Stimulated activated CD8-positive, alpha-beta memory T cell treated with anti-CD3 and anti-CD28 coated beads, Interleukin-15, amount 100 ng/mL, for 4 hours (primary cell): ENCODE results near the gene BCKDHA.
A peak's percentile ranks its signal among the peaks of the same experiment; 100 is the strongest.
"Not testable (repeated sequence)": the region's sequence is repeated elsewhere in the genome, so short reads cannot be mapped to it uniquely, and the experiment has no call there.

Source experiments
- DNase-seq, 2 donors: peaks; one replicate each; pipeline ENCODE4 v3.0.0-alpha.2; 2020; ENCODE audit warnings: low read depth in 2 of 2

The BCKDHA gene

DNA sequence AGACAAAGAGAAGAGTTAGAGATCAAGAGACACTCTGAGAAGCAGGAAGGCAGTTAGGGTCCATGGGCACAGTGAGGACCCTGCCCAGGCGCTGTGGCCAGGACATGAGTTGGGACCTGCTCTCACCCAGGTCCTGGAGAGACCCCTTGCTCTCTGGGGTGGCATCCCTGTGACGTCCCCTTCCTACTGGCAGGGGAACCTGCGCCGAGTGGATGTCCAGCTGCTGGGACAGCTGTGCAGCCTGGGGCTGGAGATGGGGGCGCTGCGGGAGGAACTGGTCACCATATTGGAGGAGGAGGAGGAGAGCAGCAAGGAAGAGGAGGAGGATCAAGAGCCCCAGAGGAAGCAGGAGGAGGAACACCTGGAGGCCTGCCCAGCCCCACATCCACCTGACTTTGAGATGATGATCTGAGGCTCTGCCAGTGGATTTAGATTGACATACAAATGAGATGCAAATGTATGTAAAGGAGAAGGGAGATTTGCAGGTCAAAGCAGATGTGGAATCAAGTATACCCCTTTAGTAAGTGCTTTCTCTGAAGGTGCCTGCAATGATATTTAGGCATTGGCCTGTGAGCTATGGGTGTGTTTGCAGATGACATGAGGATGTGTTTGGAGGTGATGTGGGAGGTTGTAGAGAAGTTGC lies 46.3 kb downstream of the BCKDHA start:
- DNase-seq, result no peak

DNA sequence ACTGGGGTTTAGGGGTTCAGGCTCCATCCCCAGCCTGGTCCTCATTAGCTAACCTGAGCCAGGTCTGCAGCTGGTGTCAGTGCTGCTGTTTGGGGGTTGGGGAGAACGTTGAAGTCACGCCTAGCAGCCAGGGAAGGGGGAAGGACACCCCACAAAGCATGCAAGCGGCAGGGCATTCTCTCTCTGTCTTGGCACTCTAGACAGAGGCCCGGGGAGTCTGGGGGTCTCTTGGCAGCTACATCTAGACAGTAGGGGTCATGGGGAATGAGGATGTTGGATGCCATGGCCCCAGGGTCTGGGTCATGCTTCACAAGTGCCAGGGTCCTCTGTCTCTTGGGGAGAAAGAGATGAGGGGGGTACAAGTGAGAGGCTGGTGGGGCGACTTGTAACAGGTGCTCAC lies 48.0 kb downstream of the BCKDHA start:
- DNase-seq, result no peak

DNA sequence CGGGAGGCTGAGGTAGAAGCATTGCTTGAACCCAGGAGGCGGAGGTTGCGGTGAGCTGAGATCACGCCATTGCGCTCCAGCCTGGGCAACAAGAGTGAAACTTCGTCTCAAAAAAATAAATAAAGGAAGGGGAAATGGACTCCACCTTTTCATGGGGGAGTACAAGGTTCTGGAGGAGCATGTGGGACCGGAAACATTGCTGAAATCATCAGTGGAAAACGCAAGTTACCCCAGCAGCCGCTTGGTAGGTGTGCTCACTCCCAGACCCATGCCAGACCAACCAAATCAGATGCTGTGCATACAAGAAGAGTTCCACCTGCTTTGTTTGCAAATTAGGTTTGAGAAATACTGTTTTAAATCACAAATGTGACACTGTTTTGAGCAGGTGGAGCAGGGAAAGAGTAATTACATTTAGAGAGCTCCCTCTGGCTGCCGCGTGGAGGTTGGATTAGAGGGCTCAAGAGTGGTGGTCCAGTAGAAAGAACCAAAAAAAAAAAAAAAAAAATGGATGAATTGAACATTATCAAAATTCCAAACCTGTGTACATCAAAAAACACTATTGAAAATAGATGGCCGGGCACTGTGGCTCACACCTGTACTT lies 50.2 kb downstream of the BCKDHA start:
- no peak for DNase-seq

DNA sequence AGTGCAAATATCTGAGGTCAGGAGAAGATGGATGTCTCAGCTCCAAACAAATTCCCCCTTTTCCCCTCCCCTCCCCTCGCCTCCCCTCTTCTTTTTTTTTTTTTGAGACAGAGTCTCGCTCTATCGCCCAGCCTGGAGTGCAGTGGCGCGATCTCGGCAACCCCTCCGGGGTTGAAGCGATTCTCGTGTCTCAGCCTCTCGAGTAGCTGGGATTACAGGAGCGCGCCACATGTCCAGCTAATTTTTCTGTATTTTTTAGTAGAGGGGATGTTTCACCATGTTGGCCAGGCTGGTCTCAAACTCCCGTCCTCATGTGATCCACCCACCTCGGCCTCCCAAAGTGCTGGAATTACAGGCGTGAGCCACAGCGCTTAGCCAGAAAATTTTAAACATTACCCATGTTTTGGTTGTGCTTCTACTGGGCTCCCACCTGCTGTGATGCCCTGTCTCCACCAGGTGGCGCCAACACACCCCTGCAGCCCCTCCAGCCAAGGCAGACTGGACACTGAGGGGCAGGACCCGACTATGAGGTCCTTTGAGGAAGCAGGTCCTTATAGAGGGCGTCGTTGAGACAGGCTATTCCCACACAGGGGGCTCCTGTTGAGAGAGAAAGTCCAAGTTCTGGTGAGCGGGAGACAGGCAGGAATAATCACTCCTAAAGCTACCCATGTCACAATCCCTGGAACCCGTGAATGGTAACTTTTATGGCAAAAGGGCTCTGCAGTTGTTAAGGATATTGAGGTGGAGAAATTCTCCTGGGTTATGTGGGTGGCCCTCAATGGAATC lies 51.7 kb downstream of the BCKDHA start:
- DNase-seq, result peak; percentile 39 to 42

DNA sequence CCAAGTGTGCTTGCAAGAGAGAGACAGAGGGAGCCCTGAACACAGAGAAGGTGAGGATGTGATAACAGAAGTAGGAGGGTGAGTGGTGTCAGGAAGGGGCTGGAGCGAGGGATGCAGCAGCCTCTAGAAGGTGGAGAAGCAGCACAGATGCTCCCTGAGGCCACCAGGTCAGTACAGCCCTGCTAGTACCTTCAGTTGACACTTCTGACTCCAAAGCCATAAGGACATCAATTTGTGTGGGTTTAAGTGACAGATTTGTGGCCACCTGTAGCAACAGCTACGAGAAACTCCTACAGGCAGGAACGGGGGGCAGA lies 52.2 kb downstream of the BCKDHA start:
- no peak for DNase-seq

DNA sequence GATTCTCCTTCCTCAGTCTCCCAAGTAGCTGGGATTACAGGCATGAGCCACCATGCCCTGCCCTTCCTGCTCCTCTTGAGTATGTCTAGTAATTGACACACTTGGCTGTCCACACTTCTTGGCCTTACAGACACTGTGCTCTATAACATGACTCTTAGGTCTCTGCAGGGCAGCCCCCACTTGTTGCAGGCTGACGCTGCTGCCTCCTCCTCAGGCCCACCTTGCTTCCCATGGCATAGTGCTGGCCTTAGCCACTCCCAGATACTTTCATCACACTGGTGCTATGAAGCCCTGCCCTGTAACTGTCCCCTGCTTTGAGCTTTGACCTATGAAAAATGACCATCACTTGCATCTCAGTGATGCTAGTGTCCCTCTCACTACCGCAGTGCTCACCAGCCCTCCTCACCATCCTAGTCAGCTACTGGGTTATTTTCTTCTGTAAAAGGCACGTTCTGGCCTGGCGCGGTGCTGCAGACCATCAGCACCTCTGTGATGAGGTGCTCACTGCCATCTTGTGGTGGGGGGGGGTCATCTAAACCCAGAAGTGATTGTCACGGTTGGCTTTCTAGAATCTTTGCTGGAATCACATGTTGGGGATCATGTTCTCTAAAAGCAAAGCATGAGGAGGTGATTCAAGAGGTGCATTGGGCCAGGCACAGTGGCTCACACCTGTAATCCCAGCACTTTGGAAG lies 55.1 kb downstream of the BCKDHA start:
- DNase-seq, result no peak

DNA sequence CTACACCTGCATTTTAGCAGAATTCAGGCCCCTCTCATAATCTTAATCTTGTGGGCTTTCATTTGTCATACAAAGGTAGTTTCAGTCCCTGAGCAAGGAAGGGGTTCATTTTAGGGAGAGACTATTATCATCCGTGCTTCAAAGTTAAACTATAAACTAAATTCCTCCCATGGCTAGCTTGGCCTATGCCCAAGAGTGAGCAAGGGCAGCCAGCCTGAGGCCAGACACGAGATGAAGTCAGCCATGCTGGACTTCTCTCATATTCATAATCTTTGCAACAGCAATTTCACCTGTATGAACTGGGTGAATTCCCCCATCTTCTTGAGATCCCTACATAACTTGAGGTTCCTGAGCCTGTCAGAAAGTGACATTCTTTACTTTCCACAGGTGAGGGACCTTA lies 58.3 kb downstream of the BCKDHA start:
- DNase-seq, result no peak

DNA sequence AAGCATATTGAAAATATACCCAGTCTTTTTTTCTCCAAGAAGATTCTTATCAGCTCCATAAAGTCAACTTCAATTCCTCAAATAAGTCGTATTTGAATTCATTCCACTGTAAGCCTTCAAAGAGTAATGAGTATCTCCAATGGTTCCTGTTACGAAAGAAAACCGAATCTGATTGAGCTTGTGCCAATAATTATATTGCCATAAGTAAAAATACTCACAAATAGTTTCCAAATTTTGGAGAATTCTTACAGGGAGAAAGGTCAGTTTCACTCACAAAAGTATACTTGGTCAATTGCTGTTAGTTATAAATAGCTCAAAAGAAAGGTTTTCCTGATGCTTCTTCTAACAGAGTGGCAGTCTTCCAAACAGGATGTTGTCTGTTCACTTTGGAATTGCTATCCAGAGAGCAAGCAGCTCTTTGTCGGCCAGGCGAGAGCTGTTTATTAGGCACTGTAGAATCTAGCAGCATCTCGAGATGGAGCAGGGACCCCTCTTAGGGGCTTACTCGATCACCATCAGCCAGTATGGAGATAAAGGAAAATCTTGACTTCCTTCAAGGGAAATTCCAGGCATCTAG lies 58.8 kb downstream of the BCKDHA start:
- no peak for DNase-seq

DNA sequence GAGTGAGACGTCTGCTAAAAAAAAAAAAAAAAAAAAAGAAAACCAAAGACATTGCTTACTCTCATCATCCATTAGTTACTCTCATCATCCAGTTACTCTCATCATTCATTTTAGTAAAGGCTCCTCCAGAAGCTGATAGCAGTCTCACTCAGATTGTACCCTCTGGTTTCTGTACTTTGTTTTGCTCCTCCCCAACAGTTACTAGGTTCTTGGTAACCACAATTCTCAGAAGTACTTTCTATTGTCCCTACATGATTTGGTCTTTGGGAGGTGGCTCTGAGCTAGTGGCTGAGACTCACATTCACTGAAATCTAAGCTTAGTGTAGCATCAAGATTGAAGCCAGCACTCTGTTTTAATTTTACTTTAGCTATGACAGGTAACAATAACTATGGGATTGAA lies 59.6 kb downstream of the BCKDHA start:
- DNase-seq, result no peak

DNA sequence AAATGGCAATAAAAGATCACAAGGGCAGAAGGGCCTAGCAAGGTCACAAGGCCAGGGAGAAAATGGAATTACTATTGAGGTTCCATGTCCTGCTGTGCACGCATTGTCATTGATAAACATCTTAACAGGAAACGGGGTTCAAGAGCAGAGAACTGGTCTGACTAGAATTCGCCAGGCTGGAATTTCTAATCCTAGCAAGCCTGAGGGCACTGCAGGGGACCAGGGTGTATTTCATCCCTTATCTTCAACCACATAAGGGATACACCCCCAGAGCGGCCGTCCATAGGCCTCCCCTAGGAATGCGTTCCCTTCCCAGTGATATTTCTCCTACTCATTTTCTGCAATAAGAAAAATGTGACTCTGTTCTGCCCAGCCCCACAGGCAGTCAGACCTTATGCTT lies 64.9 kb downstream of the BCKDHA start:
- no peak for DNase-seq

DNA sequence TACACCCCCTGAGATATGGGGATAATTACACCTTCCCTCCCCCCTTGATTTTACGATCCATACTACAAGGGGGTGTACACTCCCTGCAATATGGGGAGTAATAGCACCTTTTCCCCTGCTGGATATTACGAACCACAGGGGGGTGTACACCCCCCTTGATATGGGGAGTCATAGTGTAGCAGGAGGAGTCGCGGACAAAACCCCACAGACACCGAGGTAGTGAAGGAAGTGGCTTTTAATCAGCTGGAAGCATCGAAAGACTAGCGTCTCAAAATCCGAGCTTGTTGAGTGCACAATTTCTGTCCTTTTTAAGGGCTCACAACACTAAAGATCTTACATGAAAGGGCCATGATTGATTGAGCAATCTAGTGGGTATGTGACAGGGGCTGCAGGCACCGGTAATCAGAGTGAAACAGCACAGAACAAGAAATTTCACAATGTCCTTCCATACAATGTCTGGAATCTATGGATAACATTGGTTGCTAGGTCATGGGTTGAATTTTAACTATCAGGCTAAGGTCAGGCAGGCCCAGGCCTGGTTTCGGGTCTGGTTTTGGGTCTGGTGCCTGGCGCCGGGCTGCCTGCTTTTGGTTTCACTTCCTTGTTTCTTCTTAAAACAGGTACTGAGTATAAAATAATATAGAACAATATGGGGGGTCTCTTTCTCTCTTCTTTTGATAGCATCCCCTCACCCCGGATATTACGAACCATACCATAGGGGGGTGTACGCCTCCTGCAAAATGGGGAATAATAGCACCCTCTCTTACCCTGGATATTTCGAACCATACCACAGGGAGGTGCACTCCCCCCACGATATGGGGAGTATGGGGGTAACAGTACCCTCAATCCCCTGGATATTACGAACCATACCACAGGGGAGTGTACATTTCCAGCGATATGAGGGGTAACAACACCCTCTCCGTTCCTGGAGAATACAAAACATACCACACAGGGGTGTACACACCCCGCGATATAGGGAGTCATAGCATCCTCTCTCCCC lies 65.9 kb downstream of the BCKDHA start:
- DNase-seq, result not testable (repeated sequence)
